DMS153 treated with DMSO at 0.1 percent for 48 hours (cell line): ENCODE results near the gene RALBP1.

Source experiments
- DNase-seq: peaks from one replicate; lab custom pipeline; 2025; ENCODE audit not compliant: unreplicated experiment; lab: John Stamatoyannopoulos, UW

The RALBP1 gene

DNA sequence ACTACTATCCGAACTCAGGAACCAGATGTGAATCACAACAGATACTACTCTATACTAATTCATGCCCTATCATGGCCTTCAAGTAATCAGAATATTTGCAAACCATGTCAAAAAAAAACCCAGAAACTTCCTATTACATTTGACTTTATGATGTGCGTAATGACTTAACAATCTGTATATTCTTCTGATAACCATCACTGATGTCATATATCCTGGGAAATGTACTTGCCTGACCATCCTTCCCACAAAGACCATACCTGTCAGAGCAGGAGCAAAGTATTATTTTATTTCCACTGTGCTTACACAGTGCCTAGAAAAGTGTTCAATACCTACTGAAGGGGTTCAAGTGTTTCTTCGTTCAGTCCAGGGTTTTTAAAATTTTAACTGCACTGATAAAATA is 111.5 kb downstream of the RALBP1 start:
- no peak for DNase-seq
